Endothelial cell of umbilical vein (primary cell): Measurements from ENCODE around the gene TTC39A. TPM values are rescaled to one million over a fixed set of nuclear protein-coding genes. Genes with fewer than 3 reads are reported as not detected.

Experiments
- BruUV-seq: library from RNA; stranded (reverse); fragments of 400-500 nt; replicated peaks from 2 replicates; lab custom pipeline; 2021; lab: Mats Ljungman, UMichigan
- CTCF ChIA-PET: fragments of 300-600, 350-600 bp; sonication (Branson Sonifier 250); formaldehyde crosslinking; loops from one replicate; lab custom pipeline; 2021; ENCODE audit warnings: antibody characterized with exemption, inconsistent platforms; lab: Charles Lee
- POLR2A ChIA-PET: fragments of 300-600, 350-600 bp; sonication (Branson Sonifier 250); formaldehyde crosslinking; loops from one replicate; lab custom pipeline; 2021; ENCODE audit warnings: antibody characterized with exemption, inconsistent platforms; lab: Charles Lee
- DNase-seq: peaks from one replicate; pipeline ENCODE4 v3.0.0-alpha.2; 2011; ENCODE audit warnings: low read depth, low spot score
- FAIRE-seq: peaks from 2 replicates; lab custom pipeline; 2011; peaks lifted over from hg19 to GRCh38; lab: Jason Lieb, UNC
- H2AFZ ChIP-seq: 2 replicates; pipeline ENCODE4 v1.6.0; 2012; ENCODE audit warnings: low read depth, low read length, control low read depth, inconsistent platforms
- H3K27ac ChIP-seq: 2 replicates; pipeline ENCODE4 v1.5.1; 2011; ENCODE audit warnings: low read depth, mild to moderate bottlenecking, control low read depth, low read length, moderate library complexity; ENCODE audit not compliant: insufficient read depth
- H3K27me3 ChIP-seq, 2 experiments: 2 replicates each; pipeline versions ENCODE4 v1.6.0 to v1.6.1; 2011; ENCODE audit warnings: low read length in 2 of 2, mixed read lengths in 1 of 2; ENCODE audit not compliant: control insufficient read depth in 2 of 2, insufficient read depth in 2 of 2
- H3K36me3 ChIP-seq, 2 experiments: 2 replicates in 1 of 2; 3 replicates in 1 of 2; pipeline ENCODE4 v1.5.1; 2011; ENCODE audit warnings: low read length in 2 of 2, mild to moderate bottlenecking in 1 of 2, moderate library complexity in 1 of 2; ENCODE audit not compliant: control insufficient read depth in 2 of 2, insufficient read depth in 2 of 2; ENCODE audit errors: extremely low read depth in 1 of 2
- H3K4me1 ChIP-seq: 3 replicates; pipeline ENCODE4 v1.5.1; 2011; ENCODE audit warnings: mild to moderate bottlenecking, low read length; ENCODE audit not compliant: control insufficient read depth, insufficient read depth; ENCODE audit errors: extremely low read depth
- H3K4me2 ChIP-seq: 2 replicates; pipeline ENCODE4 v1.6.1; 2011; ENCODE audit warnings: low read length, control low read depth, mixed read lengths; ENCODE audit not compliant: insufficient read depth
- H3K4me3 ChIP-seq, 3 experiments: fragments of 200-600 bp in 1 of 3; sonication (generic), shearing (Covaris generic) in 1 of 3; replicated peaks in 1 of 3; 2 replicates each; pipeline ENCODE4 v1.5.1; 2011 to 2016; ENCODE audit warnings: control low read depth in 3 of 3, low read length in 3 of 3, mild to moderate bottlenecking in 2 of 3, inconsistent platforms in 1 of 3, low read depth in 1 of 3, moderate library complexity in 1 of 3; ENCODE audit not compliant: insufficient read depth in 1 of 3
- H3K79me2 ChIP-seq: 2 replicates; pipeline ENCODE4 v1.6.0; 2012; ENCODE audit warnings: low read length, inconsistent platforms; ENCODE audit not compliant: control insufficient read depth, insufficient read depth
- H3K9ac ChIP-seq: replicated peaks from 2 replicates; pipeline ENCODE3; 2011; ENCODE audit warnings: low read length, control low read depth; ENCODE audit not compliant: insufficient read depth; ENCODE audit errors: extremely low read depth
- H3K9me1 ChIP-seq: replicated peaks from 3 replicates; pipeline ENCODE4 v1.6.0; 2011; ENCODE audit warnings: mild to moderate bottlenecking, low read length; ENCODE audit not compliant: control insufficient read depth, insufficient read depth; ENCODE audit errors: extremely low read depth
- H3K9me3 ChIP-seq: replicated peaks from 2 replicates; pipeline ENCODE4 v1.5.1; 2012; ENCODE audit warnings: low read length, inconsistent platforms; ENCODE audit not compliant: control insufficient read depth, insufficient read depth
- H4K20me1 ChIP-seq: replicated peaks from 2 replicates; pipeline ENCODE3; 2011; ENCODE audit warnings: mild to moderate bottlenecking, low read length; ENCODE audit not compliant: control insufficient read depth, insufficient read depth; ENCODE audit errors: extremely low read depth
- EZH2 ChIP-seq: IDR thresholded peaks from 2 replicates; pipeline ENCODE4 v1.6.1; 2012; ENCODE audit warnings: borderline replicate concordance, low read depth, mild to moderate bottlenecking, moderate library complexity, low read length, inconsistent platforms; ENCODE audit not compliant: severe bottlenecking
- FOS ChIP-seq: IDR thresholded peaks from 2 replicates; pipeline ENCODE4 v1.6.1; 2011; ENCODE audit warnings: mild to moderate bottlenecking, low read length, moderate library complexity, borderline replicate concordance; ENCODE audit not compliant: insufficient read depth
- GATA2 ChIP-seq: IDR thresholded peaks from 2 replicates; pipeline ENCODE4 v1.7.0; 2011; ENCODE audit warnings: low read depth, mild to moderate bottlenecking, moderate library complexity, mixed read lengths, low read length; ENCODE audit not compliant: insufficient read length, insufficient read depth
- JUN ChIP-seq: IDR thresholded peaks from 2 replicates; pipeline ENCODE4 v1.6.1; 2011; ENCODE audit warnings: borderline replicate concordance, low read depth; ENCODE audit not compliant: insufficient read length, insufficient read depth
- MYC ChIP-seq: IDR thresholded peaks from one replicate; pipeline ENCODE4 v1.6.1; 2011; ENCODE audit warnings: mild to moderate bottlenecking, low read depth, low read length
- POLR2A ChIP-seq: IDR thresholded peaks from 2 replicates; pipeline ENCODE4 v1.6.1; 2012; ENCODE audit warnings: low read depth, mild to moderate bottlenecking, control low read depth, low read length
- POLR2AphosphoS5 ChIP-seq: IDR thresholded peaks from 2 replicates; pipeline ENCODE4 v1.6.1; 2012; ENCODE audit warnings: low read depth, mild to moderate bottlenecking, control low read depth, low read length, moderate library complexity; ENCODE audit not compliant: insufficient read depth
- dilution Hi-C: fragments of 300-500 bp; cut with MboI; formaldehyde crosslinking; loops from one replicate; pipeline ENCODE4 v1.15.0; 2019; ENCODE audit warnings: low sequenced_read_pairs; ENCODE audit not compliant: extremely low pct_ligation_motif_present
- intact Hi-C: fragments of 100-400 bp; cut with micrococcal nuclease; formaldehyde crosslinking; loops from one replicate; pipeline ENCODE4 v1.10.0; 2022
- polyA plus RNA-seq, 4 experiments: library from polyadenylated mRNA; depleted of rRNA in 3 of 4; stranded (reverse) in 3 of 4; unstranded in 1 of 4; fragments of >200 nt; gene quantifications; 2 replicates each; pipeline versions ENCODE4 v1.2.1 to v1.2.3, GENCODE V29; 2011 to 2012; ENCODE audit warnings: missing spikeins in 1 of 4
- total RNA-seq: library from RNA; stranded (reverse); gene quantifications from 2 replicates; pipeline ENCODE4 v1.2.3, GENCODE V29; 2021
- TF ChIP-seq, protein P1 (sequence below): IDR thresholded peaks from 2 replicates; pipeline ENCODE4 v1.6.1; 2011; ENCODE audit not compliant: insufficient read depth, insufficient read length
- TF ChIP-seq, protein P2 (sequence below), 2 donors: IDR thresholded peaks; 1 replicate in 1 of 2; 2 replicates in 1 of 2; pipeline ENCODE4 v1.5.1; 2011; ENCODE audit warnings: low read length in 2 of 2, mild to moderate bottlenecking in 2 of 2, moderate library complexity in 2 of 2, control low read depth in 1 of 2, inconsistent platforms in 1 of 2, low read depth in 1 of 2; ENCODE audit not compliant: insufficient read depth in 1 of 2; ENCODE audit errors: extremely low read depth in 1 of 2

The TTC39A gene
- total and polyA plus RNA-seq, 2 donors (not counting 3 experiments of a cell fraction or from before 2014, with no cell fraction given) = 1.1 to 1.7 TPM

DNA sequence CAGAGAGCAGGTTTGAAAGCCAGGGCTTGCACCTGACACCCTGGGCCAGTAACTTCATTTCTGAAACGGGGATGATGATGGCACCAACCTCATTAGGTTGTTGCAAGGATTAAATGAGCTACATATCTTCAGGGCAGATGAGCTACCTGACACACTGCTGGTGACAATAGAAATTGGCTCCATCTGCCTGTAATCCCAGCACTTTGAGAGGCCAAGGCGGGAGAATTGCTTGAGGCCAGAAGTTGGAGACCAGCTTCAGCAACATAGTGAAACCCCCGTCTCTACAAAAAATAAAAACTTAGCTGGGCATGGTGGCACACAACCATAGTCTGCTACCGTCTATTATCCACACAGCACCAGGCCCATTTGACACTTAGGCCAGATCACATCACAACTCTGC is 6.3 kb upstream of the TTC39A start:
- no peaks in the 10 kb centered on the region for H3K36me3 ChIP-seq
- H3K79me2 ChIP-seq = no peaks in the 10 kb centered on the region
- H3K27me3 ChIP-seq = no peaks in the 10 kb centered on the region
- no peak for DNase-seq
- no peaks in the 10 kb centered on the region for H3K9me3 ChIP-seq
- no peak for FAIRE-seq
- H3K4me1 ChIP-seq = no peaks in the 10 kb centered on the region
- H2AFZ ChIP-seq = no peak overlapping the region
- H3K27ac ChIP-seq = no peak overlapping the region
- ChIA-PET POLR2A (no interaction called here), CTCF (interaction anchor here (0.8 to 2.3 kb wide), 3 partner anchors 24 to 199 kb away, joined by 3 to 7 read pairs (median 3); no protein-coding TSS in a partner anchor)
- H3K9ac ChIP-seq = no peak overlapping the region
- no TSS peak for BruUV-seq
- no peak overlapping the region for H3K4me3 ChIP-seq
- intact Hi-C loops (no loop called here), dilution Hi-C loops (no loop called here)
- TF ChIP-seq JUN (no peak), POLR2A (no peak), POLR2AphosphoS5 (no peak), GATA2 (no peak), FOS (no peak), EZH2 (no peak), MYC (no peak)
- TF ChIP-seq, protein P1, sequence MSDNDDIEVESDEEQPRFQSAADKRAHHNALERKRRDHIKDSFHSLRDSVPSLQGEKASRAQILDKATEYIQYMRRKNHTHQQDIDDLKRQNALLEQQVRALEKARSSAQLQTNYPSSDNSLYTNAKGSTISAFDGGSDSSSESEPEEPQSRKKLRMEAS = no peak
- TF ChIP-seq, protein P2, sequence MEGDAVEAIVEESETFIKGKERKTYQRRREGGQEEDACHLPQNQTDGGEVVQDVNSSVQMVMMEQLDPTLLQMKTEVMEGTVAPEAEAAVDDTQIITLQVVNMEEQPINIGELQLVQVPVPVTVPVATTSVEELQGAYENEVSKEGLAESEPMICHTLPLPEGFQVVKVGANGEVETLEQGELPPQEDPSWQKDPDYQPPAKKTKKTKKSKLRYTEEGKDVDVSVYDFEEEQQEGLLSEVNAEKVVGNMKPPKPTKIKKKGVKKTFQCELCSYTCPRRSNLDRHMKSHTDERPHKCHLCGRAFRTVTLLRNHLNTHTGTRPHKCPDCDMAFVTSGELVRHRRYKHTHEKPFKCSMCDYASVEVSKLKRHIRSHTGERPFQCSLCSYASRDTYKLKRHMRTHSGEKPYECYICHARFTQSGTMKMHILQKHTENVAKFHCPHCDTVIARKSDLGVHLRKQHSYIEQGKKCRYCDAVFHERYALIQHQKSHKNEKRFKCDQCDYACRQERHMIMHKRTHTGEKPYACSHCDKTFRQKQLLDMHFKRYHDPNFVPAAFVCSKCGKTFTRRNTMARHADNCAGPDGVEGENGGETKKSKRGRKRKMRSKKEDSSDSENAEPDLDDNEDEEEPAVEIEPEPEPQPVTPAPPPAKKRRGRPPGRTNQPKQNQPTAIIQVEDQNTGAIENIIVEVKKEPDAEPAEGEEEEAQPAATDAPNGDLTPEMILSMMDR (IDR thresholded peaks at IDR 0.05; ENCODE audit: extremely low read depth in 1 of 2, insufficient read depth in 1 of 2, low read depth in 1 of 2, low read length in 2 of 2) = no peak
- H4K20me1 ChIP-seq = no peaks in the 10 kb centered on the region
- H3K4me2 ChIP-seq = no peak overlapping the region
- no peaks in the 10 kb centered on the region for H3K9me1 ChIP-seq
